Colonic mucosa (tissue), 4 donors: ENCODE data around the gene OPTC. TPM values are rescaled to one million over a fixed set of nuclear protein-coding genes. Genes with fewer than 3 reads are reported as not detected.

Experiments used
- DNase-seq: peaks from one replicate; pipeline ENCODE4 v3.0.0-alpha.2; 2020
- H3K27ac ChIP-seq: fragments of 200-600 bp; one replicate; pipeline ENCODE4 v1.8.0; 2021
- H3K27me3 ChIP-seq: fragments of 200-600 bp; one replicate; pipeline ENCODE4 v1.8.0; 2021
- H3K36me3 ChIP-seq: fragments of 200-600 bp; one replicate; pipeline ENCODE4 v1.8.0; 2021
- H3K4me1 ChIP-seq: fragments of 200-600 bp; one replicate; pipeline ENCODE4 v1.8.0; 2021; ENCODE audit warnings: mild to moderate bottlenecking
- H3K4me3 ChIP-seq: fragments of 200-600 bp; one replicate; pipeline ENCODE4 v1.8.0; 2021
- H3K9ac ChIP-seq, 2 donors: one replicate each; pipeline ENCODE4 v1.7.0; 2013; ENCODE audit warnings: control low read depth in 2 of 2, low read depth in 2 of 2, low read length in 2 of 2
- H3K9me3 ChIP-seq: fragments of 200-600 bp; one replicate; pipeline ENCODE4 v1.8.0; 2021
- CTCF ChIP-seq: fragments of 200-600 bp; IDR thresholded peaks from one replicate; pipeline ENCODE4 v1.8.0; 2022; ENCODE audit warnings: antibody characterized with exemption, mild to moderate bottlenecking
- intact Hi-C: fragments of 100-400 bp; cut with DNase I; formaldehyde crosslinking; loops from one replicate; pipeline ENCODE4 v1.14.1; 2022
- total RNA-seq, 2 donors: library from RNA; stranded (reverse); fragmentation: NEBNext Ultra II Directional in 1 of 2; extraction: Animal tissue kit (Norgen Biotek cat#: 25700) in 1 of 2; gene quantifications; one replicate each; pipeline ENCODE4 v1.2.1, GENCODE V29; 2021
- donor health status: healthy.
- donor health status: DM: no; HTN: no; CAD: no.
- donor health status: DM: no; HTN: no; CAD: no.

The OPTC gene
- total RNA-seq, 2 donors from 2014 or later: not detected

GRCh38 chr1:203505526-203506204 lies 11.7 kb downstream of the OPTC start:
- Histone ChIP-seq H3K9me3 (no peaks in the 10 kb centered on the region), H3K4me1 (no peaks in the 10 kb centered on the region), H3K4me3 (no peak overlapping the region), H3K27ac (no peak overlapping the region), H3K9ac (no peak overlapping the region), H3K36me3 (no peaks in the 10 kb centered on the region), H3K27me3 (no peaks in the 10 kb centered on the region)
- DNase-seq: no peak
- no peak for TF ChIP-seq CTCF
- intact Hi-C loops: loop anchor here (2.0 to 10.0 kb wide), 3 partner anchors 119 to 269 kb away; partner anchors contain the start of gene ATP2B4

GRCh38 chr1:203506858-203507626 lies 13.1 kb downstream of the OPTC start:
- TF ChIP-seq CTCF: no peak
- Histone ChIP-seq H3K36me3 (no peaks in the 10 kb centered on the region), H3K9ac (no peak overlapping the region), H3K27ac (no peak overlapping the region), H3K9me3 (no peaks in the 10 kb centered on the region), H3K27me3 (no peaks in the 10 kb centered on the region), H3K4me3 (no peak overlapping the region), H3K4me1 (no peaks in the 10 kb centered on the region)
- DNase-seq: no peak
- intact Hi-C loops: loop anchor here (10.0 kb wide), 2 partner anchors 118 to 268 kb away; partner anchors contain the start of gene ATP2B4

- no peaks in the 10 kb centered on the region for H3K36me3 ChIP-seq
- TF ChIP-seq CTCF: no peak
- DNase-seq: no peak
- H3K4me1 ChIP-seq: no peaks in the 10 kb centered on the region
- intact Hi-C loops: loop anchor here (10.0 kb wide), 2 partner anchors 117 to 267 kb away; partner anchors contain the start of gene ATP2B4
- H3K9me3 ChIP-seq: no peaks in the 10 kb centered on the region
- no peak overlapping the region for H3K4me3 ChIP-seq
- no peaks in the 10 kb centered on the region for H3K27me3 ChIP-seq
- H3K9ac ChIP-seq: no peak overlapping the region
- H3K27ac ChIP-seq: no peak overlapping the region
Observed at GRCh38 chr1:203507759-203508158, 13.8 kb downstream of the OPTC start.

GRCh38 chr1:203508463-203509073 lies 14.6 kb downstream of the OPTC start:
- H3K27ac ChIP-seq: no peak overlapping the region
- no peak for DNase-seq
- no peaks in the 10 kb centered on the region for H3K36me3 ChIP-seq
- no peaks in the 10 kb centered on the region for H3K27me3 ChIP-seq
- no peak overlapping the region for H3K4me3 ChIP-seq
- no peaks in the 10 kb centered on the region for H3K9me3 ChIP-seq
- intact Hi-C loops: loop anchor here (10.0 kb wide), 2 partner anchors 116 to 266 kb away; partner anchors contain the start of gene ATP2B4
- no peak overlapping the region for H3K9ac ChIP-seq
- no peak for TF ChIP-seq CTCF
- H3K4me1 ChIP-seq: no peaks in the 10 kb centered on the region

- no peaks in the 10 kb centered on the region for H3K36me3 ChIP-seq
- H3K27me3 ChIP-seq: no peaks in the 10 kb centered on the region
- DNase-seq: no peak
- H3K9ac ChIP-seq: no peak overlapping the region
- no peak overlapping the region for H3K27ac ChIP-seq
- intact Hi-C loops: loop anchor here (10.0 kb wide), 2 partner anchors 116 to 266 kb away; partner anchors contain the start of gene ATP2B4
- no peak overlapping the region for H3K4me3 ChIP-seq
- no peaks in the 10 kb centered on the region for H3K4me1 ChIP-seq
- no peaks in the 10 kb centered on the region for H3K9me3 ChIP-seq
- no peak for TF ChIP-seq CTCF
Observed at GRCh38 chr1:203509135-203509534, 15.2 kb downstream of the OPTC start.
